NT2/D1 (cell line): Measurements from ENCODE around the gene CNPY4.
A peak's percentile ranks its signal among the peaks of the same experiment; 100 is the strongest.

Experiments
- DNase-seq: peaks from one replicate; pipeline ENCODE4 v3.0.0-alpha.2; 2011; ENCODE audit warnings: low read depth, low spot score
- H3K27me3 ChIP-seq: 2 replicates; pipeline ENCODE4 v1.6.0; 2011; ENCODE audit warnings: mild to moderate bottlenecking; ENCODE audit not compliant: insufficient read length, insufficient read depth
- H3K36me3 ChIP-seq: 2 replicates; pipeline ENCODE4 v1.6.1; 2011; ENCODE audit warnings: mild to moderate bottlenecking, low read length, mixed read lengths; ENCODE audit not compliant: insufficient read depth, insufficient read length
- H3K4me1 ChIP-seq: 2 replicates; pipeline ENCODE4 v1.5.1; 2011; ENCODE audit not compliant: insufficient read depth, insufficient read length
- H3K4me3 ChIP-seq: 2 replicates; pipeline ENCODE4 v1.5.1; 2011; ENCODE audit warnings: low read depth; ENCODE audit not compliant: insufficient read length
- H3K9ac ChIP-seq: 2 replicates; pipeline ENCODE4 v1.6.0; 2011; ENCODE audit warnings: low read depth; ENCODE audit not compliant: insufficient read length
- H3K9me3 ChIP-seq: 2 replicates; pipeline ENCODE4 v1.5.1; 2011; ENCODE audit warnings: mild to moderate bottlenecking, low read length; ENCODE audit not compliant: insufficient read depth
- SUZ12 ChIP-seq: IDR thresholded peaks from 2 replicates; pipeline ENCODE4 v1.6.1; 2011; ENCODE audit not compliant: insufficient read length, insufficient read depth; ENCODE audit errors: extremely low read depth
- YY1 ChIP-seq: IDR thresholded peaks from 2 replicates; pipeline ENCODE4 v1.6.1; 2011; ENCODE audit not compliant: insufficient read length, insufficient read depth
- ZNF274 ChIP-seq: IDR thresholded peaks from 2 replicates; pipeline ENCODE4 v1.6.1; 2011; ENCODE audit warnings: mild to moderate bottlenecking, low read depth, low read length

Gene CNPY4

DNA sequence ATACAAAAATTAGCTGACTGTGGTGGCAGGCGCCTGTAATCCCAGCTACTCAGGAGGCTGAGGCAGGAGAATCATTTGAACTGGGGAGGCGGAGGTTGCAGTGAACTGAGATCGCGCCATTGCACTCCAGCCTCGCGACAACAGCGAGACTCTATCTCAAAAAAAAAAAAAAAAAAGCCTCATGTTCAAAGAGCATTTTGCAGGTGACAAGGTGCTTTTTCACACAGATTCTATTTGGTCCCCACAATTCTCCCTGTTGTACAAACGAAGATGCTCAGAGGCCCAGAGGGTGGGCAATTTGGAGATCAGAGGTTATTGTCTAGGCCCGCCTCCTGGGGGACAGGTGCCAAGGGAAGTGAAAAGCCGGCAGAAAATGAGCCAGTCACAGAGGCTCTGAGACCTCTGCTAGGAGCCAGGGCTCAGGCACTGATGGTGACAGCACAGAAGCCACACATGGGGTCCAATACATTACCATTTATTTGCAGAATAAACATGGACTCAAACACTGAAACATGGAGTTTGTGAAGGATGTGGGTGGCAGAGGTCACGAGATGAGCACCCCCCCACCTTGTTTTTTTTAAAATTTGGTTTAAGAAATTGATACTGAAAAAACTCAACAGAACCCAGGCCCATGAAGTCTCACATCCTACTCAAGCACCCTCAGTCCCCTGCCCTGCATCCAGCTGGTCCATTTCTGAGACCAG lies 49.9 kb downstream of the CNPY4 start:
- TF ChIP-seq YY1 (no peak), ZNF274 (no peak), SUZ12 (no peak)
- Histone ChIP-seq H3K27me3 (peaks cover 13% of the 10 kb centered on the region), H3K9ac (no peak overlapping the region), H3K36me3 (peaks cover 4% of the 10 kb centered on the region), H3K4me1 (peaks cover 13% of the 10 kb centered on the region), H3K9me3 (no peaks in the 10 kb centered on the region), H3K4me3 (no peak overlapping the region)
- DNase-seq, result no peak

DNA sequence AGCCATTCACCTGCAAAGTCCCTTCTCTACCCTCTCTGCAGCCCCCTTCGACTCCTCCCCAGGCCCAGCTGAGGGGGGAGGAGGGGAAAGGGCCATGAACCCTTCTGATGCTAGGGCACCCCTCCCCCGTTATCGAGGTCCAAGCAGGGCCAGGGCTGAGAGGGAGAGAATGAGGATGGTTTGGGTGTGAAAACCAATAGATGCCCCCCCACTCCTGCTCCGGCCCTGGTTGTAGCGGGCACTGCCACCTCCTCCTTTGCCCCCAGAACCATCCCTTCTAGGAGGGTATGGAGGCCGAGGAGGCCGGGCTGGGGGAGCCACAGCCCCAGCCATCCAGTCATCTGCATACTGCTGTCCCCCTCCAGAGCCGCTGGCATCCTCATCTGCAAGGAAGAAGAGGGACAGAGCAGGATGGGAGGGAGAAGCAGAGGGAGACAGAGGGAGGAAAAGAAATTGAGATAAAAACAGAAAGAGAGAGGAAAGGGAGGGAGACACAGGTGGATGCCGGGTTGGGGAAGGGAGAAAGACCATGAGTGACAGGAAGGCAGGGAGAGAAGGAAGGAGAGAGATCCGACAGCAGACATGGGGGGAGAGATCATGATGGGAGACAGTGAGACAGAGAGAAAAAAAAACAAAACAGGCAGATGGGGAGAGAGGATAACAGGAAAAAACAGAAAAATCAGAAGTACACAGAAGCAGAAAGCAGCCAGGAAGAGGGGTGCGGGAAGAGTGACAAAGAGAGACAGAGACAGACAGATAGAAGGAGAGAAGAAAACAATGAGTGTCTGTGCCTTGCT lies 50.9 kb downstream of the CNPY4 start:
- peaks cover 13% of the 10 kb centered on the region for H3K4me1 ChIP-seq
- no peak overlapping the region for H3K4me3 ChIP-seq
- no peak for DNase-seq
- H3K36me3 ChIP-seq, result peaks cover 6% of the 10 kb centered on the region
- H3K9me3 ChIP-seq, result no peaks in the 10 kb centered on the region
- no peak for TF ChIP-seq ZNF274
- no peak for TF ChIP-seq SUZ12
- TF ChIP-seq YY1, result no peak
- peak overlapping the region; percentile 21 for H3K9ac ChIP-seq
- peaks cover 13% of the 10 kb centered on the region for H3K27me3 ChIP-seq

DNA sequence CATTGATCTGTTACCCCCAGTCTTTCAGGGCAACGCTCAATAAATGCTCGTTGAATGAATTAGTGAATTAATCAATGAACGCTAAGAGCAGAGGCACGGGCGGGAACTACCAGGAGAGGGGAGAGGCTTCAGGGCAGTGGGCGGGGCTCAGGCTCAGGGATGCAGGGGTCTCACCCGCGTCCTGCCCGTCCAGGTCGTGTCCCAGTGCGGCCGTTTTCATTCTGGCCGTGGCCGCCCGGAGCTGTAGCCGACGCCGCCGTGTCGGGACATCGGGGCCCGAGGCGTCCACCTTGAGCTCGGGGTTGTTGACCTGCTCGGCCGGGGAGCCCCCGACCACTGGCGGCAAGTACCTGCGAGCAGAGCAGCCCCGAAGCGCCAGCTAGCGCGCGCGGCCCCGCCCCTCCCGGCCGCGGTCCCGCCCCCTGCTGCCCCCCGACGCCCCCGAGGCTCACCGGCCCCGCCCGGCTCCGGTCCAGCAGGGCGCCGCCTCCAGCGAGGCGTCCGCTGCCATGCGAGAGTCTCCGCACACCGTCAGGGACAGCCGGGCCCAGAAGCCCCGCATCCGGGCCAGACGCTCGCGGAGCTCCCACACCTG lies 51.8 kb downstream of the CNPY4 start:
- Histone ChIP-seq H3K4me1 (peaks cover 13% of the 10 kb centered on the region), H3K27me3 (peaks cover 12% of the 10 kb centered on the region), H3K9me3 (no peaks in the 10 kb centered on the region), H3K4me3 (no peak overlapping the region), H3K36me3 (peaks cover 11% of the 10 kb centered on the region), H3K9ac (no peak overlapping the region)
- no peak for TF ChIP-seq SUZ12
- no peak for TF ChIP-seq YY1
- no peak for TF ChIP-seq ZNF274
- DNase-seq, result no peak

DNA sequence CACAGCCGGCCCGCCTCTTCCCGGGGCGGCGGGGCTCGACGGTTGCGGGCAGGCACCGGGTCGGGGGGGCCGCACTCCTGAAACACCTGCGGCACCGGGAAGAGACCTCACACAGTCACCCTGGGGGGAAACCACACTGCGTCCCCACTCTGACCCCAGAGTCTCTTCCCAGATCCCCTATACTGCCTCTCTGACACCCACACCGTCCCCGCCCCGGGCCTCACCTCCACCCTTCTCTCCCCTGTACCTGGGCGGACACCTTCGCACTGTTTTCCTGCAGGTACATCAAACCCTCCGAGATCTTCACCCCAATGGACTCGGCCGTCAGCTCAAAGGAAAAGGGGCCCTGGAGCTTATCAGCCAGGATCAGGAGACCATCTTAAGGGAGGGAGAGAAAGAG lies 52.4 kb downstream of the CNPY4 start:
- H3K9ac ChIP-seq, result no peak overlapping the region
- no peak overlapping the region for H3K4me3 ChIP-seq
- peaks cover 8% of the 10 kb centered on the region for H3K4me1 ChIP-seq
- H3K36me3 ChIP-seq, result peaks cover 11% of the 10 kb centered on the region
- H3K27me3 ChIP-seq, result peaks cover 6% of the 10 kb centered on the region
- no peaks in the 10 kb centered on the region for H3K9me3 ChIP-seq
- no peak for DNase-seq
- TF ChIP-seq SUZ12, result no peak

DNA sequence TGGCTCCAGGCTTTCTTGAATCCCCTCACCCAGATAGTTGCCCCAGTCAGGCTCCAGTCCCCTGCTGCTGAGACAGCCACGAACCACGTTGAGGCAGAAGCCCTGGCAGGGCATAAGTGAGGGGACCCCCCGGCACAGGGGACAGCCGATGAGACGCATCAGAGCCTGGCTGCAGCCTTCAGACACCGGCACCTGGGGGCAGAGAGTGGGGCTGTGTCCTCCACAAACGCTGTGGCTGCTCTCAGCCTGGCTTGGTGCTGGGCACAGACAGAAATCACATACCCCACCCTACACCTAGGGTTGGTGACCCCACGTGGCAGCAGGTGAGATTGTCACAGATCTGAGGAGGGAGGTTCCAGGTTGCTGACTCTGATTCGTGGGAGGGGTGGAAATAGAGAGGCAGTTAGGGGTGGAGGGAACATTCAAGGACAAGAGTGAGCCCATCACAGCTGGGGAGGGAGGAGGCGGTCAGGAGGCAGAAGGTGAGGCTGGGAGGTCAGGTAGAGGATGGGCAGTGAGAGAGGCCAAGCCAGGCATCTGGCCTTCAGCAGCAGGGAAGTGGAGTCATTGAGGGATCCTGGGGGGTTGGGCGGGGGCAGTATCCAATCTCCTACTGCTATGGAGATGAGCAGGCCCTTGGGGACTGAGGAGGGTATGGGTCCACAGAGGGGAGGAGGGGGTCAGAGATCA lies 54.5 kb downstream of the CNPY4 start:
- TF ChIP-seq SUZ12 (no peak), ZNF274 (no peak), YY1 (no peak)
- H3K4me1 ChIP-seq, result peaks cover 5% of the 10 kb centered on the region
- DNase-seq, result no peak
- H3K36me3 ChIP-seq, result peaks cover 11% of the 10 kb centered on the region
- no peak overlapping the region for H3K4me3 ChIP-seq
- no peak overlapping the region for H3K9ac ChIP-seq
- no peaks in the 10 kb centered on the region; the same call in 1 of the 2 replicates for H3K9me3 ChIP-seq
- no peaks in the 10 kb centered on the region for H3K27me3 ChIP-seq

DNA sequence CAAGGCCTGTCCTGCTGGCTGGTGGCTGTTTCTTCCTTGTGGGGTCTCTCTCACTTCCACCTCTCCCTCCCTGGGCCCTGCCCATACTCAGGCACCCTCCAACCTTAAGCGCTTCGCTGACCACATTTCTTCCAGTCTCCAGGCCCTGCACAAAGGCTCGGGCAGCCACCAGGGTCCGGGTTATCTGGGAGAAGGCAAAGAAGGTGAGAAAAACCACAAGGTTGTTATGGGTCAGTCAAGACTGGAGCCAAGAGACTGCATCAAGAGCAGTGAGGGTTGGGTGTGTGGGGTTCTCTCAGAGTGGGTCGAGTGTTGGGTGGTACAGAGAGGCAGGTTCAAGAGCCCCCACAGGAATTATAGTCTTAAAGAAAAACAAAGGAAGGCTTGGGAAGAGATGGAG lies 55.1 kb downstream of the CNPY4 start:
- Histone ChIP-seq H3K27me3 (no peaks in the 10 kb centered on the region), H3K9ac (no peak overlapping the region), H3K4me3 (no peak overlapping the region), H3K4me1 (peaks cover 5% of the 10 kb centered on the region), H3K9me3 (no peaks in the 10 kb centered on the region; the same call in 1 of the 2 replicates), H3K36me3 (peaks cover 11% of the 10 kb centered on the region)
- DNase-seq, result no peak
- TF ChIP-seq ZNF274 (no peak), SUZ12 (no peak), YY1 (no peak)
